ENCODE measurements around the gene LRP1B. TPM values are rescaled to one million over a fixed set of nuclear protein-coding genes. Genes with fewer than 3 reads are reported as not detected.

LRP1B gene
- total RNA-seq, 4 donors from 2014 or later, result 0.42 to 0.71 (median 0.65) TPM

DNA sequence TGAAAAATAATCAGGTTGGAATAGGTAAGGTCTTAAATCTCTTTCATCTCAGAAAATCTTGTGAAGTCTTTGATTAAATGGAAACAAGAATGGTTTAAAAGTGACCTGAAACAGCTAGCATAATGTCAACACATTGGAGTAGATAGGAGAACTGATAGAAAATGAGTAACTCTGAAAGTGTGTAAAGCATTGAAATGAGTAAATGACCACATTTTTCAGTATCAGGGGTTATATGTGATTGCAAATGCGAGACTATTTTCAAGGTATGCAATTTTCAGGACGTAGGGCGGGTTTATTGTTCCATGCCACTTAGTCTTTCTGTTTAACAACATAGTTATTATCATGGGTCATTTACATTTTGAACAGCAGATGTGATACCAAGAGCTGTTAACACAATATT lies 1383.2 kb downstream of the LRP1B start:
- intact Hi-C loops (cut with DNase I), result no loop called here

DNA sequence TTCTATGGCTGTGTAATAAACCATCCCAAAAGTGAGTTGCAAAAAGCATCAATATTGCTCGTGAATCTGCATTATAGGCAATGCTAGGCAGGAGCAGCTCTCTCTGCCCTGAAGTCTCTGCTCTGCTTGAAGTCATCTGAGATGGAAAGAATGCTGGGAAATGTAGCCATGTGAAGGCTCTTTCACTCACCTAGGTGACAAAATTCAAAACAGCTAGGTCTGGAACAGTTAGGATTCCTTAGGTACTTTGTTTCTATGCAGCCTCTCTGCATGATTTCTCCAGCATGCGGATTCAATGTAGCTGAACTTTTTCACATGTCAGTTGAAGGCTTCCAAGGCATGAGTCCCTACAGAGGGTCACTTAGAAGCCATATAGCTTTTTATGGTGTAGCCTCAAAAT lies 1383.7 kb downstream of the LRP1B start:
- no peaks in the 10 kb centered on the region for H3K4me1 ChIP-seq
- no peaks in the 10 kb centered on the region for H3K9me3 ChIP-seq
- H3K27ac ChIP-seq (replicated peaks in 1 of 4), result no peak overlapping the region
- no peak for TF ChIP-seq POLR2AphosphoS5 (IDR thresholded peaks at IDR 0.05)
- TF ChIP-seq EP300 (IDR thresholded peaks at IDR 0.05), result no peak
- TF ChIP-seq CTCF (IDR thresholded peaks at IDR 0.05), result no peak
- TF ChIP-seq POLR2A (IDR thresholded peaks at IDR 0.05; ENCODE audit: low read depth), result no peak
- no peak overlapping the region for H3K4me3 ChIP-seq
- H3K36me3 ChIP-seq, result no peaks in the 10 kb centered on the region
- no peak for DNase-seq (ENCODE audit: extremely low spot score)
- intact Hi-C loops (cut with DNase I), result no loop called here
- 46% methylated on average over 2 of the region's 2 CpGs for WGBS
- H3K27me3 ChIP-seq, result no peaks in the 10 kb centered on the region

More for the DNA sequence above, 1383.2 kb downstream of the LRP1B start:
- Histone ChIP-seq H3K9me3 (no peaks in the 10 kb centered on the region), H3K27me3 (no peaks in the 10 kb centered on the region), H3K4me1 (no peaks in the 10 kb centered on the region), H3K27ac (replicated peaks in 1 of 4) (no peak overlapping the region), H3K4me3 (no peak overlapping the region), H3K36me3 (no peaks in the 10 kb centered on the region)
- TF ChIP-seq POLR2AphosphoS5 (IDR thresholded peaks at IDR 0.05) (no peak), CTCF (IDR thresholded peaks at IDR 0.05) (no peak), POLR2A (IDR thresholded peaks at IDR 0.05; ENCODE audit: low read depth) (no peak), EP300 (IDR thresholded peaks at IDR 0.05) (no peak)
- DNase-seq (ENCODE audit: extremely low spot score), result no peak
- WGBS, result 95% methylated on average over 3 of the region's 3 CpGs

GRCh38 chr2:140744379-140744778 lies 1386.4 kb downstream of the LRP1B start:
- DNase-seq (ENCODE audit: extremely low spot score), result no peak
- H3K9me3 ChIP-seq, result no peaks in the 10 kb centered on the region
- TF ChIP-seq CTCF (IDR thresholded peaks at IDR 0.05) (no peak), POLR2AphosphoS5 (IDR thresholded peaks at IDR 0.05) (no peak), EP300 (IDR thresholded peaks at IDR 0.05) (no peak)
- no peaks in the 10 kb centered on the region for H3K36me3 ChIP-seq
- 77% methylated on average over 3 of the region's 3 CpGs for WGBS
- H3K4me3 ChIP-seq, result no peak overlapping the region
- no peaks in the 10 kb centered on the region for H3K27me3 ChIP-seq
- H3K4me1 ChIP-seq, result no peaks in the 10 kb centered on the region
- intact Hi-C loops (cut with DNase I), result no loop called here
- no peak overlapping the region for H3K27ac ChIP-seq (replicated peaks in 1 of 4)

- no peaks in the 10 kb centered on the region for H3K36me3 ChIP-seq
- intact Hi-C loops (cut with DNase I), result no loop called here
- no peaks in the 10 kb centered on the region for H3K27me3 ChIP-seq
- no peak overlapping the region for H3K27ac ChIP-seq (replicated peaks in 1 of 4)
- peaks cover 0 to 5% (median 0%) of the 10 kb centered on the region in 4 donors for H3K9me3 ChIP-seq
- no peak for TF ChIP-seq CTCF (IDR thresholded peaks at IDR 0.05)
- no peak for TF ChIP-seq POLR2A (IDR thresholded peaks at IDR 0.05; ENCODE audit: low read depth)
- TF ChIP-seq EP300 (IDR thresholded peaks at IDR 0.05), result no peak
- TF ChIP-seq POLR2AphosphoS5 (IDR thresholded peaks at IDR 0.05), result no peak
- H3K4me3 ChIP-seq, result no peak overlapping the region
- no peak for DNase-seq (ENCODE audit: extremely low spot score)
- no peaks in the 10 kb centered on the region for H3K4me1 ChIP-seq
- WGBS, result 100% methylated on average over 1 of the region's 1 CpG
Observed at GRCh38 chr2:140737006-140737405, 1393.8 kb downstream of the LRP1B start.

DNA sequence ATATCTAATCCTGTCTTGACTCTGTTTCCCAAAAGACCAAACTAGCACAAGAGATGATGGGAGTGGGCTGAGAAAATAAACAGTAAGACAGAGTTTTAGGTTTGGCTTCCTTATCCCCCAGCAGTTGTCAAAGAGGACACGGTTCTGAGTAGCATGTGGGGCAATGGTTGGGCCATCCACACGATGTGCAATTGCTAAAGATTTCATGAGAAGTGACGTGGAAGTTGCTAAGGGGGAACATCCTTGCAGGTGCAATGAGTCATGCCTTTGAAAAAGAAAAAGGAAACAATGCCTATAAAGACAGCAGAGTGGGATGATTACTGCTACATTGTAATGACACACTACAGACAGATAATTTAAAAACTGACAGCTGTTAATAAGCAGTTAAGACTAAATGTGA lies 1395.8 kb downstream of the LRP1B start:
- H3K36me3 ChIP-seq, result no peaks in the 10 kb centered on the region
- TF ChIP-seq POLR2AphosphoS5 (IDR thresholded peaks at IDR 0.05) (no peak), POLR2A (IDR thresholded peaks at IDR 0.05; ENCODE audit: low read depth) (no peak), EP300 (IDR thresholded peaks at IDR 0.05) (no peak), CTCF (IDR thresholded peaks at IDR 0.05) (no peak)
- no peaks in the 10 kb centered on the region for H3K4me1 ChIP-seq
- intact Hi-C loops (cut with DNase I), result no loop called here
- H3K9me3 ChIP-seq, result peaks cover 0 to 5% (median 0%) of the 10 kb centered on the region in 4 donors
- WGBS, result 72% methylated on average over 3 of the region's 3 CpGs
- H3K27me3 ChIP-seq, result no peaks in the 10 kb centered on the region
- H3K27ac ChIP-seq (replicated peaks in 1 of 4), result no peak overlapping the region
- H3K4me3 ChIP-seq, result no peak overlapping the region
- no peak for DNase-seq (ENCODE audit: extremely low spot score)

Measured in esophagus muscularis mucosa (tissue), 4 donors.